Amygdala (tissue), 56 donors: Measurements from ENCODE around the gene SFTPB.
"Not testable (repeated sequence)": the region's sequence is repeated elsewhere in the genome, so short reads cannot be mapped to it uniquely, and the experiment has no call there.

ENCODE experiments used
- DNase-seq, 56 donors: peaks; one replicate each; lab custom pipeline; 2025; lab: John Stamatoyannopoulos, UW

The SFTPB gene

GRCh38 chr2:85660725-85661124 is 7.3 kb downstream of the SFTPB start:
- no peak for DNase-seq

DNA sequence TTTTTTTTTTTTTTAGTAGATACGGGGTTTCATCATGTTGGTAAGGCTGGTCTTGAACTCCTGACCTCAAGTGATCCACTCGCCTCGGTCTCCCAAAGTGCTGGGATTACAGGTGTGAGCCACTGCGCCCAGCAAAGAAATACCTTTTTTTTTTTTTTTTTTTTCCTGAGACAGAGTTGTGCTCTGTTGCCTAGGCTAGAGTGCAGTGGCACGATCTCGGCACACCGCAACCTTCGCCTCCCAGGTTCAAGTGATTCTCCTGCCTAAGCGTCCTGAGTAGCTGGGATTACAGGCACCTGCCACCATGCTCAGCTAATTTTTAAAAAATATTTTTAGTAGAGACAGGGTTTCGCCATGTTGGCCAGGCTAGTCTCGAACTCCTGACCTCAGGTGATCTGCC is 7.7 kb downstream of the SFTPB start:
- not testable (repeated sequence) for DNase-seq

- no peak for DNase-seq
These were observed 8.5 kb downstream of the SFTPB start for GRCh38 chr2:85659324-85659981.

DNA sequence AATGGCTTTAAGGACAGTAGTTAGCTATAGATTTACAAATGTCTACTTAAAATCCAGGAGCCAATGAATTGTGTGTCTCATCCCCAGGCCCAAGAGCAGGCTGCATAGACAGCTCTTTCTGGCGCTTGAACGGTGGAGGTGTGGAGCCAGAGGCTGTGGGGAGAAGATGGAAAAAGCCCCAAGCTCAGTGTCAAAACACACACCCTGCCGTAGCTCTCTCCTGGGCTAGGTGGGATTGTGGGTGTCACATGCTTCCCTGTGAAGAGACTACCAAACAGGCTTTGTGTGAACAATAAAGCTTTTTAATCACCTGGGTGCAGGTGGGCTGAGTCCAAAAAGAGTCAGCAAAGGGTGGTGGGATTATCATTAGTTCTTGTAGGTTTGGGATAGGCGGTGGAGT is 10.6 kb downstream of the SFTPB start:
- DNase-seq, result not testable (repeated sequence)

GRCh38 chr2:85656468-85656867 is 11.5 kb downstream of the SFTPB start:
- DNase-seq, result no peak

DNA sequence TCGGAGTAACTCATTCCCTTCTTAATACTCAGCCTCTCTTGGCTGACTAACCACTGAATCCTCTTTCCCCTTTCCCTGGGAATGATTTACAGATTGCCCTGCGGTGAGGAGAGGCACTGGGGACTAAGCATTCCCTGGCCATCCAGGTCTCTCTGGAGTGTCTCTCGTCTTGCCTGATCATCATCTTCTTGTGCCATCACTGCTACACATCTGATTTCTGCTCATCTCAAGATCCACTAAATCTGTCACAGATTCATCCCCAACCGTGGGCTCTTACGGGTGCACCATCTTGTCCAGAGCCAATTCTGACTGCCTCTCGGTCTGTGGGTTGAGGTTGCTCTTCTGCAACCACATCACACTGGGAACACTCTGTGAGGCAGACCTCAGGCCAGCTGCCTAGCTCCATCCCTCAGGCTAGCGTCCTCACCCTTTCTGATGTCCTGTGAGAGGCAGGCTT is 12.0 kb downstream of the SFTPB start:
- DNase-seq, result no peak

DNA sequence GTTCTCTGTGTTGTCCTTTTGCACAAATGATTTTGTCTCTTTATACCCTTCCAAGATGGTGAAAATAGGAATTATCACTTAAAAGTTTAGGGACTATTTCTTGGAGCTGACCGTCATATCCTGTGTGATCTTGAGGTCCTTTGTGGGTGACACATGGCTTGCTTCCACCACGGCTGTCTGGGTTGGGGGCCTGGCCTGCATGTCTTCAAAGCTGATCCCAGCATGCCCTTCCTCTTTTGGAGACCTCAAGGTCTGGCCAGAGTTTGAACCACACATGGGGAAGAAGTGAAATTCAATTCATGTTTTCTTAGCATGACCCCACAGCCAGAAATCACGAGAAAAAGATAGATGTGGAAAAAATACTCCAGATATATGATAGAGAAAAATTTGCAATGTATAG is 14.0 kb downstream of the SFTPB start:
- peak in 7 of 56 donors; percentile 1 to 28 (median 12) for DNase-seq

GRCh38 chr2:85652056-85652455 is 15.9 kb downstream of the SFTPB start:
- no peak for DNase-seq

DNA sequence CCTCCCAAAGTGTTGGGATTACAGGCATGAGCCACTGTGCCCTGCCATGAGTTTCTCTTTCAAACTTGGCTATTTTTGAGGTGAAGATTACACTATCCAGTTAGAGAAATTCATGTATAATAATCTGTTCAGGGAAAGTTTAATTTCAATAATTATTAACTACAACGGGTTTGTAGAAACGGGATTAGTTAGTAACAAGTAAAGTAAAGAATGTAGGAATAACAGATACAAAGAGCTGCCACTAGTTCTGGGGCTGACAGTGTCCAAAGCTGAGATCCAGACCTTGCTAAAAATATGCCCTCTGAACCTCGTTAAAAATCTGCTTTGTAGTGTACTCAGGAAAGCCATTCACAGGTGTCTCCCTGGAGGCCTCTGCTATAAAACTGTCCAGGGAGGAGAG is 16.9 kb downstream of the SFTPB start:
- DNase-seq, result no peak

GRCh38 chr2:85650456-85650855 is 17.5 kb downstream of the SFTPB start:
- no peak for DNase-seq

GRCh38 chr2:85649201-85650190 is 18.5 kb downstream of the SFTPB start:
- no peak for DNase-seq

DNA sequence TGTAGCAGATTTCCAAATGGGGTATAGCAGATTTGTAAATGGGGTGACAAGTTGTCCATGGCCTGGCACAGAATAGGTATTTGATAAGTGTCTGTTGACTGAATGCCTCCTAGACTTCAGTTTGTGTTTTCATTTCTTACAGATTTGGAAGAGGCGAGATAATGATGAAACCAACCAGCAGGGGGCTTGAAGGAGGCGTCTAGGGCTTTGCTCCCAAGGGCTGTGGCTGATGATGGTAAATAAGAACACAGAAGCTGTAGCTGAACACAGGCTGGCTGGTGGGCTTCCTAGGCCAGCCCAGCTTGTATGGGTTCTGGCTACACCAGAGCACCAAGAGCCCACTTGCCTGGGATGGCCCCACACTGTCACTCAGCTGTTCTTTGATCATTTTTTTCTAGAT is 19.4 kb downstream of the SFTPB start:
- peak in 1 of 56 donors; percentile 26 for DNase-seq

DNA sequence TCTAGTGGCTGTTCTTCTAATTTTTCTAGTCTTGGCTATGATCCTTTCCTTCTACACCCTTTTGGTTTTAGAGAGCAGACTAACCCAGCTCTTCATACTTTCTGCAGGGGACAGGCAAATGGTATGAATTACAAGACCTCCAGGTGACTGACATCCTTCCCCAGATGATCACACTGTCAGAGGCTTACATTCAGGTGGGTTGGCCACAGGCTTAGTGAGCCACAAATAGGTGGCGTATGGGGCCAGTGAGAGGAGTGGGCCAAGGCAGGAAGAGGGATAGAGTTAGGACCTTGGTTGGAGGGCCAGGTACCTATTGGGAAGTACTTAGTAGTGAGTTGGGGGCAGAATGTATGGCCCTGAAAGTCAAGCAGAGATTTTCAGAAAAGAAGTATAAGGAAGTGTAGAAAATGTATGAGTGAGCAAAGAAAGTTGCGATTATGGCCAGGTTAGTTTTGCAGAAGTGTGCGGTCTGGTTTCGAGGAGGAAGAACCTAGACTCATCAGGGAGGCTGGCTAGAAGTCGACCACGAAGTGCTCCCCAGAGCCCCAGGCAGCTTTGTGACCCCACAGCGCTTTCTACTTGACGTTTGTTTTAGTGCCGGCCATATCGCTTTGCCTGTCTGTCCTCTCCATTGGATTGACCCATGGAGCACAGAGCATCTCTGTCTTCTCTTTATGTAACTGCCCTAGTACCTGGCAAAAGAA is 20.0 kb downstream of the SFTPB start:
- DNase-seq, result peak in 1 of 56 donors; percentile 8

GRCh38 chr2:85646166-85646565 is 21.8 kb downstream of the SFTPB start:
- no peak for DNase-seq

GRCh38 chr2:85644909-85645308 is 23.1 kb downstream of the SFTPB start:
- DNase-seq, result no peak

DNA sequence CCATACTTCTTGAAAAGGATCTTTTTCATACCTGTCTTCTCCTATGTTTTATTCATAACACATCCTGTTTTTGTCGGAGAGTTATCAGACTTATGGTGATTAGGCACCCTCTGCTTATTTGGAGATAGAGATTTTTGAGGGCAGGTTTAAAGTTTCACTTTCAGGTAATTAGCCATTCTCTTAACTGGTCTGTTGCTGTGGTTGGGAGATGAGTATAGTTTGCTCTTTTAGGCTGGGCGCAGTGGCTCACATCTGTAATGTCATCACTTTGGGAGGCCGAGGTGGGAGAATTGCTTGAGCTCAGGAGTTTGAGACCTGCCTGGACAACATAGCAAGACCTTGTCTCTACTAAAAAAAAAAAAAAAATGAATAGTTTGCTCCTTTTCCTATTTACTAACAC is 25.3 kb downstream of the SFTPB start:
- DNase-seq, result no peak

DNA sequence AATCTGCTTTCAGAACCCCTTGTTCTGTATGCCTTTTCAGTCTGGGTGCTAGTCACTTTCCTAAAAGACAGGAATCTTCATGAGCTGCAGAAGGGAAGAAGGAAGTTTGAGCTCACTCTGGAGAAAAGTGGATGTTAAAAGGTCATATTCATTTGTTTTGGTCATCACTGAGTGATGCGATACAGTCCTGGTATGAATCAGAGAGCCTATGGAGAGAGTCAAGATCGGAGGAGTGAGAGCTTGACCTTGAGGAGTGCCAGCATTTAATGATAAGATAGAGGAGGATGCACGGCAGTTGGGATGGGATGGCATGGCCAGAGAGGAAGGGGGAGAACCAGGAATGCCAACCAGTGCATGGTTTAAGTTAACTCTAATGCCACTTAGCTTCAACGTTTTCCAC is 32.4 kb downstream of the SFTPB start:
- DNase-seq, result no peak

- no peak for DNase-seq
These were observed 33.0 kb downstream of the SFTPB start for GRCh38 chr2:85635011-85635410.

GRCh38 chr2:85631316-85631715 is 36.7 kb downstream of the SFTPB start:
- no peak for DNase-seq

DNA sequence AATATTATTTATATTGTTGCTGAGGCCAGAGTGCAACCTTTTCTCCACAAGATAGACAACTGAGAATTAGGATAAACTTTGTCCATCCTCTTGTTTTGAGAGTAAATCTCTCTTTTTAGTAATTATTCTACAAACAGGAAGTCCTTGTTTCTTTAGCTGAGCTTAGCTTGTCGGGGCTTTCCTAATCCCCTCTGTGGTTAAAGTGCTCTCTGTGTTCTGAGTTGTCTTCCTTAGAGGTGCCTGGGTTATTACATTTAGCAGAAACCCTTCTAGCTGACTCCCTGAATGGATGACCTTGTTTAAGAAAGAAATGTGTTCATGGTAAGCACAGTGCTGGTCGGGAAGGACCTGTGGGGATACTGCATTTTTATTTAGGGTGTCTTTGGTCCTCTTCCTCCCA is 39.3 kb downstream of the SFTPB start:
- DNase-seq, result no peak

- DNase-seq, result no peak
These were observed 44.0 kb downstream of the SFTPB start for GRCh38 chr2:85623991-85624390.
